NB4 (cell line): ENCODE data around the gene ABCC8.

Experiments used
- DNase-seq: peaks from one replicate; pipeline ENCODE4 v3.0.0; 2010; ENCODE audit warnings: low read depth
- H3K4me3 ChIP-seq: one replicate; pipeline ENCODE4 v1.5.1; 2011; ENCODE audit warnings: mild to moderate bottlenecking, low read depth, low read length, moderate library complexity
- MYC ChIP-seq: IDR thresholded peaks from 2 replicates; pipeline ENCODE4 v1.6.1; 2011; ENCODE audit warnings: low read depth, low read length
- POLR2A ChIP-seq: IDR thresholded peaks from 2 replicates; pipeline ENCODE4 v1.6.1; 2011; ENCODE audit warnings: mild to moderate bottlenecking; ENCODE audit not compliant: insufficient read length; ENCODE audit errors: extremely low read depth
- TF ChIP-seq, protein P1 (sequence below): IDR thresholded peaks from one replicate; pipeline ENCODE4 v1.5.1; 2012; ENCODE audit warnings: low read depth, low read length
- TF ChIP-seq, protein P2 (sequence below): IDR thresholded peaks from 2 replicates; pipeline ENCODE4 v1.6.1; 2011; ENCODE audit warnings: low read depth, low read length

Gene ABCC8

DNA sequence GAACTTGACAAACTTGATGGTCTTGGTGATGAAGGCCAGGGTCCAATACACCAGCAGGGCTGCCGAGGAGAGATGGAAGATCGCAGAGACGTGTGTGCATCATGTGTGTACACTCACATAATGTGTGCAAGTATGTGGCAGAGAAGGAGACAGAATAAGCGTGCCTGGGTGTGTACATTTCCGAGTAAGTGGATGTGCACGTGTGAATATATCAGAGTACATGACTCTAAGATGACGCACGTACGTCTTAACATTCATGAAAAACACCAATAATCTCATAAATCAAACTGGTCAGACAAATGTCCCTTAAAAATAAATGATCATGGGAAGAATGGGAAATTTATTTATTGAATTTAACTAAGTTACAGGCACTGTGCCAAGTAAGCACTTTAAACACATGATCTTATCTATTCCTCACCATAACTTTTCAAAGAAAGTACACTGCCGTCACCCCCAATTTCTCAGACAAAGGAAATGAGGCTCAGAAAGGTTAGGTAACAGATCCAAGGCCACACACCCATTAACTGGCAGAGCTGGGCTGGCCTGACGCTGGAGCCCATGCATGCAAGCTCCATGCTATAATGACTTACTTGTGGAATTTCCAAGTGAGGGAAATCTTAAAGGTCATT lies 13.0 kb downstream of the ABCC8 start:
- H3K4me3 ChIP-seq, result no peak overlapping the region
- no peak for DNase-seq
- TF ChIP-seq POLR2A (no peak), MYC (no peak)
- TF ChIP-seq, protein P1, sequence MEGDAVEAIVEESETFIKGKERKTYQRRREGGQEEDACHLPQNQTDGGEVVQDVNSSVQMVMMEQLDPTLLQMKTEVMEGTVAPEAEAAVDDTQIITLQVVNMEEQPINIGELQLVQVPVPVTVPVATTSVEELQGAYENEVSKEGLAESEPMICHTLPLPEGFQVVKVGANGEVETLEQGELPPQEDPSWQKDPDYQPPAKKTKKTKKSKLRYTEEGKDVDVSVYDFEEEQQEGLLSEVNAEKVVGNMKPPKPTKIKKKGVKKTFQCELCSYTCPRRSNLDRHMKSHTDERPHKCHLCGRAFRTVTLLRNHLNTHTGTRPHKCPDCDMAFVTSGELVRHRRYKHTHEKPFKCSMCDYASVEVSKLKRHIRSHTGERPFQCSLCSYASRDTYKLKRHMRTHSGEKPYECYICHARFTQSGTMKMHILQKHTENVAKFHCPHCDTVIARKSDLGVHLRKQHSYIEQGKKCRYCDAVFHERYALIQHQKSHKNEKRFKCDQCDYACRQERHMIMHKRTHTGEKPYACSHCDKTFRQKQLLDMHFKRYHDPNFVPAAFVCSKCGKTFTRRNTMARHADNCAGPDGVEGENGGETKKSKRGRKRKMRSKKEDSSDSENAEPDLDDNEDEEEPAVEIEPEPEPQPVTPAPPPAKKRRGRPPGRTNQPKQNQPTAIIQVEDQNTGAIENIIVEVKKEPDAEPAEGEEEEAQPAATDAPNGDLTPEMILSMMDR, result no peak
- TF ChIP-seq, protein P2, sequence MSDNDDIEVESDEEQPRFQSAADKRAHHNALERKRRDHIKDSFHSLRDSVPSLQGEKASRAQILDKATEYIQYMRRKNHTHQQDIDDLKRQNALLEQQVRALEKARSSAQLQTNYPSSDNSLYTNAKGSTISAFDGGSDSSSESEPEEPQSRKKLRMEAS, result no peak

DNA sequence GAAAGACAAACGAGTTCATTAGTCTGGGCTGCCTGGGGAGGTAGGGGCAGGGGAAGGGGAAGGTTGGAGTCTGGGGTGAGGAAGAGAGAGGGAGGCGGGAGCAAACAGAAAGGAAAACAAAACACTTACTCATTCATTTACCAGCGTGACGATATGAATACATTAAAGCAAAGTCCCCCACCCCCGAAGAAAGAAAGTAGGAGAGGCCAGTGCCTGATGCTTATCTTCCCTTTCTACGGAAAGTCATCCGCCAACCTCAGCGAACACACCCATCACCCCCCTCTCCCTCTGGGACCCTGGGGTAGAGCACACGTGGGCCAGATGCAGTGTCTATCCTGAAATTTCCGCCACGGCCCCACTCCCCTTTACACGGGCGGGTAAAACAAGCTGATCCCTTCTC lies 13.7 kb downstream of the ABCC8 start:
- DNase-seq, result no peak
- TF ChIP-seq, protein P1, result no peak
- no peak for TF ChIP-seq MYC
- no peak for TF ChIP-seq POLR2A
- TF ChIP-seq, protein P2, result no peak
- no peak overlapping the region for H3K4me3 ChIP-seq

DNA sequence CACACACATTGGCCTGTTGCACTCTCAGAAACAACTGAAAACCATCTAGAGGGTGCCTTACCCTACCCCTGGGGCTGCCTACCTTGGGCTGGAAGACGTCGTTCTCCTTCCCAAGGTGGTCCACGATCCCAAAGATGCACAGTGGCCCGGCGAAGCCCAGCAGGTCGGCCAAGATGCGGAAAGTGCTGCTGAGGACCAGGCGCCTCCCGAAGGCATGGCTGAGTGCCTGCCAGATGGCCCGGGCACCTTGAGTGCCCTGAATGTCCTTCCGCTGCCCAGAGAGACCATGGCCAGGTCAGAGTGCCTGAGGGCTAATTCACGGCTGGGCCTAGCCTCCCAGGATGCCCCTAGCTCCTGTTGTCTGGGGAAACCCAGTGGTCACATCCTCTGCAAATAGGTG lies 16.2 kb downstream of the ABCC8 start:
- TF ChIP-seq, protein P2, result no peak
- no peak overlapping the region for H3K4me3 ChIP-seq
- DNase-seq, result no peak

DNA sequence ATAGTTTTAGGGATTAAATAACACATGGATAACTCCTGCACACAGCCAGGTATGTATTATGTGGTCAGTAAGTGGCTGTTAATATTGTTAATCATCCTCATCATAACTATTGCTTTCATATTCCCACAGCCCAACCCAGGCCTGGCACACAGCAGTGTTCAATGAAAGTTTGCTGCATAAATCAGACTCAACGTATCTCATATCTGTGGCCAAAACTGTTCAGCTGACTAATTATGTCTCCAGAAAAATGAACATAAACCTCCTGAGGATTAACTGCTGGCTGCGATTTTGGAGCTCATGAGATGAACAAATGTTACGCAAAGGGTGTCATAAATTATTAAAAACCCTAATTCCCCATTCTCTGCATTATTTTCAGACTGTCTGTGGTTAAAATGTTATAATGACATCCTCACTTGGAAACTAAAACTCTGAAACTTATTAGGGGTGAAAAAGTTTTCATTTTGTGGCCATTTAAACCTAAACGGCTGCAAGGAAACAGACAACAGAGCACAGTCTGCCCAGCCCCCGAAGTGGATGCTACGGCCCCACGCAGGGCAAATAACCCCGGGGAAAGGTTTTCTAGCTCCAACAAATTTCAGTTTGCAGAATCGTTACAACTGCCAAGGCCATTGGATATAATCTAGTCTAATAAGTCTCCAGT lies 17.3 kb downstream of the ABCC8 start:
- TF ChIP-seq MYC (no peak), POLR2A (no peak)
- TF ChIP-seq, protein P1, result no peak
- TF ChIP-seq, protein P2, result no peak
- DNase-seq, result no peak
- H3K4me3 ChIP-seq, result no peak overlapping the region

DNA sequence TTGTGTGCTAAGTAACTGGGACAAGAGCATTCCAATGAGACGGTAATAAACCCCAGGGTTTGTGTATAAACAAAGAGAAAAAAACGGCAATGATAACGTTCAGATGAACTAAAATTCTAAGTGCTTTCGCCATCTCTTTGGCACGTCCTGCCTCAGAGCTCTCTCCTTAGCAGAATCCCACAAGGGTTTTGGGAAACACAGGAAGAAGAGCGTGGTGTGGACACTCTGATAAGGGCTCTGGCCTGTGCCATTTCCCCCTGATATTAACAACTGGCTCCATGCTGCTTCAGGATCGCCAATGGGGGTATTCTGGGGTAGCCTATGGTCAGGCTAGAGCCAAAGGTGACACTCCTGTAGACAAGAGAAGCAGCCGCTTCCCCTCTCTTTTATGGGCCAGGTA lies 18.4 kb downstream of the ABCC8 start:
- no peak for DNase-seq
- H3K4me3 ChIP-seq, result no peak overlapping the region
- TF ChIP-seq MYC, result no peak
- TF ChIP-seq POLR2A, result no peak
- TF ChIP-seq, protein P2, result no peak
- TF ChIP-seq, protein P1, result no peak

DNA sequence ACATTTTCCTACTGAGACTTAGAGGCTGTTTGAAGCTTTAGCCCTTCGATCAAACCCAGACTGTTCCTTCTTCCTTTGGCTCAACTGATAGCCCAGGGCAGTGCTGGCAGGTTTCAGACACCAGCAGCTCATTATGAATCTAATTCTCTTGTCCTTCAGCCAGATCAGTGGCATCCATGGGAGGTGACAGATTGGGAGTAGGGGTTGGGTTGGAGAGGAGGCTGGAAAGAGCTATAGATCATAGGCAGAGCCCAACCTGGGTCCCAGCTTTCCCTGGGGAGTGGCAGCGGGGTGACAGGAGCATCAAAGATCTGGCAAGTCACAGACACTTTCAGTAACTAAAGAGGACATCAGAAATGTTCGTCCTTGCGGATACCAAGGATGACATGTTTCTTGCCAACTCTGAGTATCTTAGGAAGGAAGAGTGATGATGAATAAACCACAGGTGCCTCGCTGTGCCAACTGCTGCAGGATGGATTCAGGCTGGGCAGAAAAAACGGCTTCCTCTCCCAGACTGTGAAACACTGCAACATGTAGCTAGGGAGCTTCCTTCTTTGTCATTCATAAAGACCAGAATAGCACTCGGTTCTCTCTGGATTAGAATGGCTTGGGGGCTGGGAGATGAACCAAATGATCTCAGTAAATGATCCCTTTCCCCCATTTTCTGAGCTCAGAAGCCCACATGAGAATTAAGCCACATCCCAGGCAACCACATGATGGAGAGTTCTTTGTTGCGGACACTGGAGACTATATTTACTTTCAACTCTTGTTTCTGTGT lies 19.1 kb downstream of the ABCC8 start:
- no peak overlapping the region for H3K4me3 ChIP-seq

More for the DNA sequence above, 19.1 kb downstream of the ABCC8 start:
- no peak for TF ChIP-seq MYC
- TF ChIP-seq POLR2A, result no peak
- TF ChIP-seq, protein P1, result no peak
- TF ChIP-seq, protein P2, result no peak
- DNase-seq, result no peak
